ENCODE data around the gene KCNK4. TPM values are rescaled to one million over a fixed set of nuclear protein-coding genes. Genes with fewer than 3 reads are reported as not detected.
A peak's percentile ranks its signal among the peaks of the same experiment; 100 is the strongest.

The KCNK4 gene
- total RNA-seq, 1 experiment from 2014 or later, result not detected

GRCh38 chr11:64268025-64268892 is 22.8 kb upstream of the KCNK4 start:
- peak; percentile 66 for DNase-seq (ENCODE audit: low spot score)

GRCh38 chr11:64268893-64269539 is 22.1 kb upstream of the KCNK4 start:
- DNase-seq (ENCODE audit: low spot score), result peak; percentile 58

GRCh38 chr11:64269540-64270220 is 21.4 kb upstream of the KCNK4 start:
- peak; percentile 99 for DNase-seq (ENCODE audit: low spot score)

- DNase-seq (ENCODE audit: low spot score), result no peak
Measured at GRCh38 chr11:64275031-64275800, 15.9 kb upstream of the KCNK4 start.

GRCh38 chr11:64275841-64276240 is 15.3 kb upstream of the KCNK4 start:
- no peak for DNase-seq (ENCODE audit: low spot score)

- DNase-seq (ENCODE audit: low spot score), result peak; percentile 49
Measured at GRCh38 chr11:64276653-64277431, 14.3 kb upstream of the KCNK4 start.

GRCh38 chr11:64278576-64279190 is 12.4 kb upstream of the KCNK4 start:
- DNase-seq (ENCODE audit: low spot score), result no peak

- no peak for DNase-seq (ENCODE audit: low spot score)
Measured at GRCh38 chr11:64281957-64282770, 8.9 kb upstream of the KCNK4 start.

- no peak for DNase-seq (ENCODE audit: low spot score)
Measured at GRCh38 chr11:64283092-64283491, 8.0 kb upstream of the KCNK4 start.

GRCh38 chr11:64284048-64284961 is 6.8 kb upstream of the KCNK4 start, which contains the start of gene BAD:
BAD (minus strand) TSS chr11:64284665; CDS start chr11:64284368, 297 bp downstream.
- DNase-seq (ENCODE audit: low spot score), result peak; percentile 83

- peak; percentile 56 for DNase-seq (ENCODE audit: low spot score)
Measured at GRCh38 chr11:64284962-64285884, 5.9 kb upstream of the KCNK4 start, which contains the start of gene GPR137. GPR137 (plus strand) TSS chr11:64285848; CDS start chr11:64286525, 677 bp downstream.

GRCh38 chr11:64285885-64286800 is 5.0 kb upstream of the KCNK4 start:
- DNase-seq (ENCODE audit: low spot score), result no peak

GRCh38 chr11:64286801-64287159 is 4.3 kb upstream of the KCNK4 start:
- no peak for DNase-seq (ENCODE audit: low spot score)

GRCh38 chr11:64287676-64288352 is 3.3 kb upstream of the KCNK4 start:
- DNase-seq (ENCODE audit: low spot score), result no peak

GRCh38 chr11:64288353-64288750 is 2.8 kb upstream of the KCNK4 start:
- no peak for DNase-seq (ENCODE audit: low spot score)
